Endothelial cell of umbilical vein (primary cell): ENCODE data around the gene SGCG. TPM values are rescaled to one million over a fixed set of nuclear protein-coding genes. Genes with fewer than 3 reads are reported as not detected.

ENCODE experiments used
- BruUV-seq: library from RNA; stranded (reverse); fragments of 400-500 nt; replicated peaks from 2 replicates; lab custom pipeline; 2021; lab: Mats Ljungman, UMichigan
- CTCF ChIA-PET: fragments of 300-600, 350-600 bp; sonication (Branson Sonifier 250); formaldehyde crosslinking; loops from one replicate; lab custom pipeline; 2021; ENCODE audit warnings: antibody characterized with exemption, inconsistent platforms; lab: Charles Lee
- POLR2A ChIA-PET: fragments of 300-600, 350-600 bp; sonication (Branson Sonifier 250); formaldehyde crosslinking; loops from one replicate; lab custom pipeline; 2021; ENCODE audit warnings: antibody characterized with exemption, inconsistent platforms; lab: Charles Lee
- DNase-seq: peaks from one replicate; pipeline ENCODE4 v3.0.0-alpha.2; 2011; ENCODE audit warnings: low read depth, low spot score
- FAIRE-seq: peaks from 2 replicates; lab custom pipeline; 2011; peaks lifted over from hg19 to GRCh38; lab: Jason Lieb, UNC
- H2AFZ ChIP-seq: 2 replicates; pipeline ENCODE4 v1.6.0; 2012; ENCODE audit warnings: low read depth, low read length, control low read depth, inconsistent platforms
- H3K27ac ChIP-seq: 2 replicates; pipeline ENCODE4 v1.5.1; 2011; ENCODE audit warnings: low read depth, mild to moderate bottlenecking, control low read depth, low read length, moderate library complexity; ENCODE audit not compliant: insufficient read depth
- H3K27me3 ChIP-seq, 2 experiments: 2 replicates each; pipeline versions ENCODE4 v1.6.0 to v1.6.1; 2011; ENCODE audit warnings: low read length in 2 of 2, mixed read lengths in 1 of 2; ENCODE audit not compliant: control insufficient read depth in 2 of 2, insufficient read depth in 2 of 2
- H3K36me3 ChIP-seq, 2 experiments: 2 replicates in 1 of 2; 3 replicates in 1 of 2; pipeline ENCODE4 v1.5.1; 2011; ENCODE audit warnings: low read length in 2 of 2, mild to moderate bottlenecking in 1 of 2, moderate library complexity in 1 of 2; ENCODE audit not compliant: control insufficient read depth in 2 of 2, insufficient read depth in 2 of 2; ENCODE audit errors: extremely low read depth in 1 of 2
- H3K4me1 ChIP-seq: 3 replicates; pipeline ENCODE4 v1.5.1; 2011; ENCODE audit warnings: mild to moderate bottlenecking, low read length; ENCODE audit not compliant: control insufficient read depth, insufficient read depth; ENCODE audit errors: extremely low read depth
- H3K4me2 ChIP-seq: 2 replicates; pipeline ENCODE4 v1.6.1; 2011; ENCODE audit warnings: low read length, control low read depth, mixed read lengths; ENCODE audit not compliant: insufficient read depth
- H3K4me3 ChIP-seq, 3 experiments: fragments of 200-600 bp in 1 of 3; sonication (generic), shearing (Covaris generic) in 1 of 3; replicated peaks in 1 of 3; 2 replicates each; pipeline ENCODE4 v1.5.1; 2011 to 2016; ENCODE audit warnings: control low read depth in 3 of 3, low read length in 3 of 3, mild to moderate bottlenecking in 2 of 3, inconsistent platforms in 1 of 3, low read depth in 1 of 3, moderate library complexity in 1 of 3; ENCODE audit not compliant: insufficient read depth in 1 of 3
- H3K79me2 ChIP-seq: 2 replicates; pipeline ENCODE4 v1.6.0; 2012; ENCODE audit warnings: low read length, inconsistent platforms; ENCODE audit not compliant: control insufficient read depth, insufficient read depth
- H3K9ac ChIP-seq: replicated peaks from 2 replicates; pipeline ENCODE3; 2011; ENCODE audit warnings: low read length, control low read depth; ENCODE audit not compliant: insufficient read depth; ENCODE audit errors: extremely low read depth
- H3K9me1 ChIP-seq: replicated peaks from 3 replicates; pipeline ENCODE4 v1.6.0; 2011; ENCODE audit warnings: mild to moderate bottlenecking, low read length; ENCODE audit not compliant: control insufficient read depth, insufficient read depth; ENCODE audit errors: extremely low read depth
- H3K9me3 ChIP-seq: replicated peaks from 2 replicates; pipeline ENCODE4 v1.5.1; 2012; ENCODE audit warnings: low read length, inconsistent platforms; ENCODE audit not compliant: control insufficient read depth, insufficient read depth
- H4K20me1 ChIP-seq: replicated peaks from 2 replicates; pipeline ENCODE3; 2011; ENCODE audit warnings: mild to moderate bottlenecking, low read length; ENCODE audit not compliant: control insufficient read depth, insufficient read depth; ENCODE audit errors: extremely low read depth
- EZH2 ChIP-seq: IDR thresholded peaks from 2 replicates; pipeline ENCODE4 v1.6.1; 2012; ENCODE audit warnings: borderline replicate concordance, low read depth, mild to moderate bottlenecking, moderate library complexity, low read length, inconsistent platforms; ENCODE audit not compliant: severe bottlenecking
- FOS ChIP-seq: IDR thresholded peaks from 2 replicates; pipeline ENCODE4 v1.6.1; 2011; ENCODE audit warnings: mild to moderate bottlenecking, low read length, moderate library complexity, borderline replicate concordance; ENCODE audit not compliant: insufficient read depth
- GATA2 ChIP-seq: IDR thresholded peaks from 2 replicates; pipeline ENCODE4 v1.7.0; 2011; ENCODE audit warnings: low read depth, mild to moderate bottlenecking, moderate library complexity, mixed read lengths, low read length; ENCODE audit not compliant: insufficient read length, insufficient read depth
- JUN ChIP-seq: IDR thresholded peaks from 2 replicates; pipeline ENCODE4 v1.6.1; 2011; ENCODE audit warnings: borderline replicate concordance, low read depth; ENCODE audit not compliant: insufficient read length, insufficient read depth
- MYC ChIP-seq: IDR thresholded peaks from one replicate; pipeline ENCODE4 v1.6.1; 2011; ENCODE audit warnings: mild to moderate bottlenecking, low read depth, low read length
- POLR2A ChIP-seq: IDR thresholded peaks from 2 replicates; pipeline ENCODE4 v1.6.1; 2012; ENCODE audit warnings: low read depth, mild to moderate bottlenecking, control low read depth, low read length
- POLR2AphosphoS5 ChIP-seq: IDR thresholded peaks from 2 replicates; pipeline ENCODE4 v1.6.1; 2012; ENCODE audit warnings: low read depth, mild to moderate bottlenecking, control low read depth, low read length, moderate library complexity; ENCODE audit not compliant: insufficient read depth
- dilution Hi-C: fragments of 300-500 bp; cut with MboI; formaldehyde crosslinking; loops from one replicate; pipeline ENCODE4 v1.15.0; 2019; ENCODE audit warnings: low sequenced_read_pairs; ENCODE audit not compliant: extremely low pct_ligation_motif_present
- intact Hi-C: fragments of 100-400 bp; cut with micrococcal nuclease; formaldehyde crosslinking; loops from one replicate; pipeline ENCODE4 v1.10.0; 2022
- polyA plus RNA-seq, 4 experiments: library from polyadenylated mRNA; depleted of rRNA in 3 of 4; stranded (reverse) in 3 of 4; unstranded in 1 of 4; fragments of >200 nt; gene quantifications; 2 replicates each; pipeline versions ENCODE4 v1.2.1 to v1.2.3, GENCODE V29; 2011 to 2012; ENCODE audit warnings: missing spikeins in 1 of 4
- total RNA-seq: library from RNA; stranded (reverse); gene quantifications from 2 replicates; pipeline ENCODE4 v1.2.3, GENCODE V29; 2021
- TF ChIP-seq, protein P1 (sequence below): IDR thresholded peaks from 2 replicates; pipeline ENCODE4 v1.6.1; 2011; ENCODE audit not compliant: insufficient read depth, insufficient read length
- TF ChIP-seq, protein P2 (sequence below), 2 donors: IDR thresholded peaks; 1 replicate in 1 of 2; 2 replicates in 1 of 2; pipeline ENCODE4 v1.5.1; 2011; ENCODE audit warnings: low read length in 2 of 2, mild to moderate bottlenecking in 2 of 2, moderate library complexity in 2 of 2, control low read depth in 1 of 2, inconsistent platforms in 1 of 2, low read depth in 1 of 2; ENCODE audit not compliant: insufficient read depth in 1 of 2; ENCODE audit errors: extremely low read depth in 1 of 2

Gene SGCG
- total and polyA plus RNA-seq, 2 donors (not counting 3 experiments of a cell fraction or from before 2014, with no cell fraction given): 0.22 TPM; not detected in 1

DNA sequence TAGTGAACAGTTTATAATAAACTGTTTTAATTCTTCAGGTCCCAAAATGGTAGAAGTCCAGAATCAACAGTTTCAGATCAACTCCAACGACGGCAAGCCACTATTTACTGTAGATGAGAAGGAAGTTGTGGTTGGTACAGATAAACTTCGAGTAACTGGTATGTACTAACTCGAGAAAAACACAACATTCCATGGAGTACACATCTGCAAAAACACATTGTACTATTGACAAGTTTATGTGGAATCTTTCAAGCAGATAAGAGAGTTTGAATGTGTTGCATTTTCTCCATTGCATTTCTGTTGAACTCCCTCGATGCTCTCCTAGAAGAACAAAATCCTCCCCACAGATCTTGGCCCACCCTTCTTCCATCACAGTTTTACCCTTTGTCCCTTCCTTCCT lies 98.5 kb downstream of the SGCG start:
- H3K4me2 ChIP-seq: no peak overlapping the region
- no peaks in the 10 kb centered on the region for H3K36me3 ChIP-seq
- FAIRE-seq: no peak
- H3K9me3 ChIP-seq: no peaks in the 10 kb centered on the region
- H3K4me3 ChIP-seq: no peak overlapping the region
- H3K27ac ChIP-seq: no peak overlapping the region
- no peak for DNase-seq
- no peaks in the 10 kb centered on the region for H3K9me1 ChIP-seq
- no peak overlapping the region for H2AFZ ChIP-seq
- intact Hi-C loops (no loop called here), dilution Hi-C loops (no loop called here)
- no peaks in the 10 kb centered on the region for H3K79me2 ChIP-seq
- H4K20me1 ChIP-seq: no peaks in the 10 kb centered on the region
- TF ChIP-seq GATA2 (no peak), MYC (no peak), POLR2AphosphoS5 (no peak), EZH2 (no peak), POLR2A (no peak), JUN (no peak), FOS (no peak)
- TF ChIP-seq, protein P1, sequence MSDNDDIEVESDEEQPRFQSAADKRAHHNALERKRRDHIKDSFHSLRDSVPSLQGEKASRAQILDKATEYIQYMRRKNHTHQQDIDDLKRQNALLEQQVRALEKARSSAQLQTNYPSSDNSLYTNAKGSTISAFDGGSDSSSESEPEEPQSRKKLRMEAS: no peak
- ChIA-PET CTCF (no interaction called here), POLR2A (no interaction called here)
- no peaks in the 10 kb centered on the region for H3K4me1 ChIP-seq
- no peak overlapping the region for H3K9ac ChIP-seq
- no TSS peak for BruUV-seq
- peaks cover 0 to 3% of the 10 kb centered on the region in 2 experiments for H3K27me3 ChIP-seq

DNA sequence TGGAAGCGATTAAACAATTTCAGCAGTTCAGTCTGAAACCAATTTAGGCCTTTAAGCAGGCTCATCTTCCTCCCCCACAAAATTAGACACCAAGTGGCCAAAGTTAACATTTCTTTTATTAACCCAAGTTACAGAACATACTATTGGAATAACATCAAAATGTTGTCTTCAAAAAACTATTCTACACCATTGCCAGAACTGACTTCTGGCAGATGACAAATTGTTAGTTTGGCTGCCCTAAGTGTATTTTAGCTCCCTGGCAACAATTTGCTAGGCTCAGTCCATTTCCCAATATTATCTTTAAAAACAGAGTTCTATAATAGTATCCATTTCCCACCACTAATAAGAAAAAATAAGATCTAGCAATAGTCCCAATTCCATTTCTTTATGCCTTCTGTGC lies 107.8 kb downstream of the SGCG start:
- no peak for TF ChIP-seq FOS
- no peak for TF ChIP-seq EZH2
- TF ChIP-seq, protein P2, sequence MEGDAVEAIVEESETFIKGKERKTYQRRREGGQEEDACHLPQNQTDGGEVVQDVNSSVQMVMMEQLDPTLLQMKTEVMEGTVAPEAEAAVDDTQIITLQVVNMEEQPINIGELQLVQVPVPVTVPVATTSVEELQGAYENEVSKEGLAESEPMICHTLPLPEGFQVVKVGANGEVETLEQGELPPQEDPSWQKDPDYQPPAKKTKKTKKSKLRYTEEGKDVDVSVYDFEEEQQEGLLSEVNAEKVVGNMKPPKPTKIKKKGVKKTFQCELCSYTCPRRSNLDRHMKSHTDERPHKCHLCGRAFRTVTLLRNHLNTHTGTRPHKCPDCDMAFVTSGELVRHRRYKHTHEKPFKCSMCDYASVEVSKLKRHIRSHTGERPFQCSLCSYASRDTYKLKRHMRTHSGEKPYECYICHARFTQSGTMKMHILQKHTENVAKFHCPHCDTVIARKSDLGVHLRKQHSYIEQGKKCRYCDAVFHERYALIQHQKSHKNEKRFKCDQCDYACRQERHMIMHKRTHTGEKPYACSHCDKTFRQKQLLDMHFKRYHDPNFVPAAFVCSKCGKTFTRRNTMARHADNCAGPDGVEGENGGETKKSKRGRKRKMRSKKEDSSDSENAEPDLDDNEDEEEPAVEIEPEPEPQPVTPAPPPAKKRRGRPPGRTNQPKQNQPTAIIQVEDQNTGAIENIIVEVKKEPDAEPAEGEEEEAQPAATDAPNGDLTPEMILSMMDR (IDR thresholded peaks at IDR 0.05; ENCODE audit: extremely low read depth in 1 of 2, insufficient read depth in 1 of 2, low read depth in 1 of 2, low read length in 2 of 2): no peak
- TF ChIP-seq, protein P1: no peak
- no peak for TF ChIP-seq GATA2
- TF ChIP-seq POLR2AphosphoS5: no peak
- TF ChIP-seq JUN: no peak
- TF ChIP-seq POLR2A: no peak
- no peak for TF ChIP-seq MYC
- ChIA-PET POLR2A (no interaction called here), CTCF (interaction anchor here (1.3 kb wide), 1 partner anchor 13 kb away, joined by 3 read pairs; no protein-coding TSS in a partner anchor)
- no peak overlapping the region for H3K9ac ChIP-seq
- H3K4me1 ChIP-seq: no peaks in the 10 kb centered on the region
- DNase-seq (no peak), FAIRE-seq (no peak)
- H3K79me2 ChIP-seq: no peaks in the 10 kb centered on the region
- no peaks in the 10 kb centered on the region for H3K9me3 ChIP-seq
- intact Hi-C loops: no loop called here
- dilution Hi-C loops: no loop called here
- H3K27me3 ChIP-seq: peaks cover 0 to 1% of the 10 kb centered on the region in 2 experiments
- H3K36me3 ChIP-seq: no peaks in the 10 kb centered on the region
- H3K4me2 ChIP-seq: no peak overlapping the region
- H3K9me1 ChIP-seq: no peaks in the 10 kb centered on the region
- BruUV-seq: no TSS peak
- no peak overlapping the region for H3K27ac ChIP-seq
- H4K20me1 ChIP-seq: no peaks in the 10 kb centered on the region
- no peak overlapping the region for H3K4me3 ChIP-seq
- H2AFZ ChIP-seq: no peak overlapping the region
